ENCODE data around the gene SEC22B.
"Not testable (repeated sequence)": the region's sequence is repeated elsewhere in the genome, so short reads cannot be mapped to it uniquely, and the experiment has no call there.

Gene SEC22B

DNA sequence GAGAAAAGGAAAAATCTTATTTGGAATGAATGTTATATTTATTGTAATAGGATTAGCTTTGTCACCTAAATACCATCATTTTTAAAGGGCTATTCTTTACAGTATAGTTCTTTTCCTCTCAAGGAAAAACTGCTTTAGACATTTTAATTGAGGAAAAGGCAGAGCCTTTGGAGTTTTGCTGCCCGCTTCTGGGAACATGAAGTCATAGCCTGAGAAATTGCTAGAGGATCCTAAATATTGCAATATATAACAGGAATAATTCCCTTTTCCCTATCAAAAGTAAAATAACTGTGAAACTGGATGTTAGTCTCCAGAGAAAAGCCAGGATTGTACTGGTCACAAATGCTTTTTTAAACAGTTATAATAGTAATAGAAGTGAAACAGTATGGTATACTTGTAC, 30.5 kb downstream of the SEC22B start:
- not testable (repeated sequence) for DNase-seq (ENCODE audit: low read depth)

GRCh38 chr1:120144626-120145025, 31.7 kb downstream of the SEC22B start:
- not testable (repeated sequence) for DNase-seq (ENCODE audit: low read depth)

- not testable (repeated sequence) for DNase-seq (ENCODE audit: low read depth)
These were observed 32.2 kb downstream of the SEC22B start for GRCh38 chr1:120144169-120144568.

DNA sequence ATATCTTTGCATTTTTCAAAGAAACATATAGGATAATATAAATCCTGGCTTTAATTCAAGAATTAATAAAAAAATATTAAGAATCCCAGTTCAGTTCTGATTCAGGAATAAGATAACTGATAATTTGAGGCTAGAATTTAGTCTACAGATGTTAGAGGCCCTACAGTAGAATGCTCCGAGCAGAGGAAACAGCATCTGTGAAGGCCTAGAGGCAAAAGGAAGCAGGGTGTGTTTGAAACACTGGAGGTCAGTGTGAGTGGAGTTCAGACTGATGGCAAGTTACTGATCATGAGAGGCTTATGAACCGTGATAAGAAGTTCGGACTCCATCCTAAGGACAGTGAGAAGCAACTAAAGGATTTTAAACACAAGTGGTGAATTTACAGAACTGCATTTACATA, 33.0 kb downstream of the SEC22B start:
- not testable (repeated sequence) for DNase-seq (ENCODE audit: low read depth)

GRCh38 chr1:120142512-120143263, 33.6 kb downstream of the SEC22B start:
- not testable (repeated sequence) for DNase-seq (ENCODE audit: low read depth)

GRCh38 chr1:120141865-120142264, 34.5 kb downstream of the SEC22B start:
- DNase-seq (ENCODE audit: low read depth) = not testable (repeated sequence)

DNA sequence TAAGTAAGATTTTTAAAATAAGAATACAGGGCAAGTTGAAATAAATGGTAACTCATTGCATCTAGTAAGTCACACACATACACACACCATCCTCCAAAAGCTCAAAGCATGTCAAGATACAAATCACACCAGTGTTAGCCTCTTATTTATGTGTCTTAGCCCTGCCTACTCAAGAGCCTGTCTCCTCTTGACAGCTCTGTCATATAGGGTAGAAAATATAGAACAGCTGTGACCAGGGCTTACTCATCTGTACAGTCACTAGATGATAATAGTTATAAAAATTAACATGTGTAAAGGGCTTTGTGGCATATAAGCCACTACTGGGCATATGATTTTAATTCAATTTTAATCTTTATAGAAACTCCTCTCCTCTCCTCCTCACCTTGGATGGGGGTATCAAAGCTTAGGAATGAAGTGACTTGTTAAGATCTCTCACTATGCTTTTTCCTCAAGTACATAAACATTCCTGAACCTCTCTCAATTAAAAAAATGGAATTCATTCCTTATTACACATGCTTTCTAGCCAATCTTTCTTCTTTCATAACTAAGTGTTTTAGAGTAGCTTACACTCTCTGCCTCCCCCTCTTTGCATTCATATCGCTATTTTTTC, 35.6 kb downstream of the SEC22B start:
- not testable (repeated sequence) for DNase-seq (ENCODE audit: low read depth)

GRCh38 chr1:120136086-120136485, 40.2 kb downstream of the SEC22B start:
- not testable (repeated sequence) for DNase-seq (ENCODE audit: low read depth)

GRCh38 chr1:120133928-120134325, 42.4 kb downstream of the SEC22B start:
- DNase-seq (ENCODE audit: low read depth) = not testable (repeated sequence)

DNA sequence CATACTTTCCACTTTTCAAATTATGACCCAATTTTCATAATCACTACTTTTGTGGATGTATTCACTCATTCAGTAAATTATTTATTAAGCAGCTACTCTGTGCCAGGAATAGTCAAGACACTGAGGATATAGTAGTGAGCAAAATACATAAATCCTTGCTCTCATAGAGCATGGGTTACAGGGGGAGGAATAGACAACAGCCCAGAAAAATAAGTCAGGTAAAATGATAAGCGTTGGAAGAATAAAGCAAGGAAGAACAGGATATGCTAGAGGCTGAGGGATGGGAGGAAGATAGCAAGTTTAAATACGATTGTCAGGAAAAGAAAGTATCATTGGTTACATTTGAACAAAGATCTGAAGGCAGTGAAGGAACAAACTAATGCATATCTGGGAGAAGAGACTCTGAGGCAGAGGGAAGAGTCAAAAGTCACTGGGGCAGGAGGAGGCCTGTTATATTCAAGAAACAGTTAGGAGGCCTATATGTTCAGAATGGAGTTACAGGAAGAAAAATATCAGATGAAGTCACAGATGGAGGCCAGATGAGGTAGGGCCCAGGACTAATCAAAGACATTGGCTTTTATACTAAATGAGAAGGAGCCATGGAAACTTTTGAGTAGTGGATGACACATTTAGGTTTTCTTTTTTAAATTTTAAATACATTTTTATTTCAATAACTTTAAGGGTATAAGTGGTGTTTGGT, 42.9 kb downstream of the SEC22B start:
- DNase-seq (ENCODE audit: low read depth) = no peak

GRCh38 chr1:120132406-120132763, 43.9 kb downstream of the SEC22B start:
- not testable (repeated sequence) for DNase-seq (ENCODE audit: low read depth)

DNA sequence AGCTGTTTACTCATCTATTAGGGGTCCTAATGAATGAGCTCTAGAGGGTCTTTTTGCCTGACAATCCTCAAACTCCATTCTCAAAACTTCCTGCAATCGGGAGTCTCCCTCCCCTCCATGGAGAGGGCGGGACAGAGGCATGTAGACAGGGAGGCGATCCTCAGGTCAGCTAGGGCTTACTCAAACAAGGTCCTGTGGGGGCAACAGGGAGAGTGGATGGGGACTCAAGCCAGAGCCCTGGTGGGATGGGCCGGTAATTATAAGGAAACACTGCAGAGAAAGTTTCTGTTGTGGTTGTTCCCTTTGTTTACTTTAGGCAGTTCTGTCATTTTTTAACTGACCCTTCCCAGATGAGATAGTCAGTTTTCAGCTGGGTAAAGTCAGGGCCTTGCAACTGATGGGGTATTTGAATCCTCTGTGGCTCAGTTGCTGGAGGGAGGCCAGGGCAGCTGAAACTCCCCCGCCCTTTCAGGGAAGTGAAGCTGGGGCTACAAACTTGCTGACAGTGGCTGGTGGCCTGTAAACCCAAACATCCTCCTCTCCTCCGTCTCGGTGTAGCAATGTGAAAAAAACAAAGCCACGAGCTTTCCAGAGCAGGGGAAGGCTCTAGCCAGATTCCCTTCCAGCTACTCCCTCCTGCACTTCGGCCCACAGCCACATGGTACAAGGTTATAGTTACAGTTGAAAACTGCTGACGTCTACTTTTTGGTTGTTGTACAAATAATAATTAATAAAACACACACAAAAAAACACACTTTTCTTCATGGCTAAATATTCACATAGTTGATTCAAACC, 44.5 kb downstream of the SEC22B start:
- not testable (repeated sequence) for DNase-seq (ENCODE audit: low read depth)

GRCh38 chr1:120127921-120128320, 48.4 kb downstream of the SEC22B start:
- not testable (repeated sequence) for DNase-seq (ENCODE audit: low read depth)

- DNase-seq (ENCODE audit: low read depth) = not testable (repeated sequence)
These were observed 50.1 kb downstream of the SEC22B start for GRCh38 chr1:120126216-120126615.

DNA sequence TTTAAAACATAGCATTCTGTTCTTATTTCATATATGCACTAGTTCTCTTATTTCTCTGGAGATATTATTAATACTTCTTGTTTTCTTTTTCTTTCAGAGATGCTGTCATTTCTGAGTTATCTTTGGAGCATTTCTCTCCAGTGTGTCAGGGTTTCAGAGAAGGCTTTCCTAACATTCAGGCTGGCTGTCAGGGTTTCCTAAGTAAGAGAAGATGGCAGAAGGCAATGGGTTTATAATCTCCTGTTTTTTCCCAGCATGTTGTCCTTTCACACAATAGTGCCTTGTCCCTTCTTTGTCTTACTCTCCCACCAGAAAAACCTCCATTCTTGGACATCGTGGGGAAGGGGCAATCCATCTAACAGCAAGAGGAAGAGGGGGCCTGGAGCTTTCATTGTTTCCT, 51.7 kb downstream of the SEC22B start:
- not testable (repeated sequence) for DNase-seq (ENCODE audit: low read depth)

GRCh38 chr1:120123813-120124510, 52.4 kb downstream of the SEC22B start:
- DNase-seq (ENCODE audit: low read depth) = not testable (repeated sequence)

- not testable (repeated sequence) for DNase-seq (ENCODE audit: low read depth)
These were observed 53.9 kb downstream of the SEC22B start for GRCh38 chr1:120122262-120122893.

DNA sequence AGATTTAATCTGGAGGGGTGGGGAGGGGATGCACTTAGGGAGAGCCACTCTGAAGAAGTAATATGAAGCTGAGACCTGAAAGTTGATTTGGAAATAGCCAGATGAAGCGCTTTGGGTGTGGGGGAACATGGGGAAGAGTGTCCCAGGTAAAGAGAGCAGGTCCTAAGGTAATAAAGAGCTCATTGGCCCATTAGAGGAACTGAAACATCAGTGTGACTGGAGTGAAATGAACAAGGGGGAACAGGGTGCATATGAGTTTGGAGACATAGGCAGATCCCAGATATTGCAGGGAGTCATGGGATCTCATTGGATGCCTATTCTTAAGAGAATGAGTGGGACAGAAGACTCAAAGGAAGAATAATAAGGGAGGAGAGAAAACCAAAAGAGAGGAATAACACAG, 54.5 kb downstream of the SEC22B start:
- DNase-seq (ENCODE audit: low read depth) = not testable (repeated sequence)

- not testable (repeated sequence) for DNase-seq (ENCODE audit: low read depth)
These were observed 55.8 kb downstream of the SEC22B start for GRCh38 chr1:120120525-120120924.

DNA sequence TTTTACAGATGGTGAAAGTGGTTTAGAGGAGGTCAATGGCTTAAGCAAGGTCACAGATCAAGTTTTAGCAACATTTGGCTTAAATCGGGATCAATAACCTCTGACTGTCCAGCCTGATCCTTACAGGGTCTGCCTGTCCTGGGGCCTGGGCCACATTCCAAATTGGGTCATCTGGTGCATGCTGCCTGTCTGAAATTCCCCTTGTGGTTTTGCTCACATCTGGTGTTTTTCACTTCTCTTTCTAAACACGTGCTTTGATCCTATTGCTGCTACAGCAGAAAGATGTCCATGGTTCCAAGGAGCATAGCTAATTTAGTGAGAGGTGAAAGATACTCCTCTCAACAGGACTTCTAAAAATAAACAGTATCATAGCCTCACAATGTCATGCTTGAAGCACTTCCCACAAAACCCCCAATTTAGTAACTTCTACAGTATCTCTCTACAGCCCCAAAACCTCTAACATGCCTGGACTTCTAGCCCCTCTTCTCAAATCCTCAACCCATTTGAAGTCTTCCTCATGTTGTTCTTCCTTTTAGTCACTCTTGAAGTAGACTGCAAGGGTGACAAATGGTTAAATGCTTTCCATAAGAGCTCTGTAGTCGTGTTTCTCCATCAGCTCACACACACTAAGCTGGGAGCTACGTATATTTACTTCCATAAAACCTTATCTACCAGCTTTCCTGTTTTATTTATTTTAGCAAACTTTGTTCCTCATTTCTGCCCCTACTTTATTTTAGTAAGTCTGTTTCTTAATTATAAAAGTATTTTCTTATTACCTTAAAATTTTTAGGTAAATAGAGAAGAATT, 58.7 kb downstream of the SEC22B start:
- DNase-seq (ENCODE audit: low read depth) = not testable (repeated sequence)
